Activated CD8-positive, alpha-beta memory T cell treated with anti-CD3 and anti-CD28 coated beads for 4 hours (primary cell): ENCODE data around the gene ADAR.

Experiments
- DNase-seq, 2 donors: peaks; one replicate each; pipeline ENCODE4 v3.0.0-alpha.2; 2020; ENCODE audit warnings: low read depth in 2 of 2

Gene ADAR

DNA sequence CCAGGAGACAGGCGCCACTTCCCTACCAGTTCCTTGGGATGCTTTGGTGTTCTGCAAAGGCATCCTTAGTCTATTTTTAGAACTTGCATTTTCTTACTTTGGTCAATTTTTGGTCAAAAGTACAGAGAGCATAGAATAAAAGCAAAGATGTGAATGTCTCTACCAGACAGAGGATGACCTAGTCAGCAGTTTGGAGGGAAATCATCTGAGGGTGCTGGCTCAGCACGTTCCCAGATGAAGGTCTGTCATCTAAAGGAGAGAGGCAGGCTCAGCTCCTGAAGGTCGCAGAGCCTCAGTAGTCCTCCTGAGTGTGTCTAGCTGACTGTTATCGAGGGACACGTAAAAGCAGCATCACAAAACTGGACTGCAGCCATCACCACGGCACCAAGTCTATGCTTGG is 25.1 kb downstream of the ADAR start:
- no peak for DNase-seq

- no peak for DNase-seq
Measured at GRCh38 chr1:154581766-154582165, 26.2 kb downstream of the ADAR start.

DNA sequence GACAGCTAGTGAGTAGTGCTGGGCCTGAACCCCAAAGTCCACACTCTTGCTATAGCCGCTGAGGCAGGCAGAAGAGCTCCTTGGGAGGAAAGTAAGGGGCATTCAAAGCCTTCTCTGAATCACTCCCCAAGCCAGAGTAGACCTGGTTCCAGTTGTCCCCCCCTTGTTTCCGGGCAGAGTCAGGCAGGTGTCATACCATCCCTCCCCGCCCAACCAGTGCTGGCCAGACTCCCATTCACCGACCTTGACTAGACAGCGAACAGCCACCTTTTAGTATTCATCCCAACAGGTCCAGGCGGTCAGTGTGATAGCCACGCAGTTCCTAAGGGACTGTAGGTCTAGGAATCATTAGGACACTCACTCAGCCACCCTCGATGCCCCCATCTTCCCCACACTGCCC is 28.6 kb downstream of the ADAR start:
- no peak for DNase-seq

GRCh38 chr1:154578058-154578418 is 29.9 kb downstream of the ADAR start:
- DNase-seq, result no peak

- DNase-seq, result no peak
Measured at GRCh38 chr1:154577346-154578057, 30.5 kb downstream of the ADAR start.

GRCh38 chr1:154575951-154576566 is 31.9 kb downstream of the ADAR start:
- DNase-seq, result no peak

DNA sequence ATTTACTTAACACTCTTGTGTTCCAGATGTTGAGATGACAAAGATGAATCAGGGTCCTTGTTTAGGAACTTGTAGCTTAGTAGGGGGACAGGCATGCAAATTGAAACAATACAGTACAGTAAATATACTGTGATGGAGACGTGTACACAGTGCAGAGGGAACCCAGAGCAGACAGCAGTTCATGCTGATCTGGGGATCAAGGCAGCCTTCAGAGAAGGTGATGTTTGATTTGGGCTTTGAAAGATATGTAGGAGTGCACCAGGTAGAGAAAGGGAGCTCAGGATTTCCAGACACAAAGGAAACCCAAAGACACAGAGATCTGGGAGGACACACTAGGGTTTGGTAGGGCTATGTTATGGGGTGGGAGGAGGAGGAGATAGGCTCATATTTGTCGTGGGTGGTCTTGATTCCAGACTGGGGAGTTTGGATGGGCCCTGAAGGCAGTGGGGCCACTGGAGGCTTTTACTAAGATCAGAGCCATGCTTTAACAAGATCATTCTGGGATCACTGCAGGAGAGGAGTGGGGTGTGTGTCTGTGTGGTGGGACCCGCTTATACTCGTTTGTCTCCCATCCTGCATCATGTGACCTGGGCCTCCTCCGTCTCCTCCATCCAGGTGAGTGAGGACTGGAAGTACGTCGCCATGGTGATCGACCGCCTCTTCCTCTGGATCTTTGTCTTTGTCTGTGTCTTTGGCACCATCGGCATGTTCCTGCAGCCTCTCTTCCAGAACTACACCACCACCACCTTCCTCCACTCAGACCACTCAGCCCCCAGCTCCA is 32.6 kb downstream of the ADAR start:
- no peak for DNase-seq

DNA sequence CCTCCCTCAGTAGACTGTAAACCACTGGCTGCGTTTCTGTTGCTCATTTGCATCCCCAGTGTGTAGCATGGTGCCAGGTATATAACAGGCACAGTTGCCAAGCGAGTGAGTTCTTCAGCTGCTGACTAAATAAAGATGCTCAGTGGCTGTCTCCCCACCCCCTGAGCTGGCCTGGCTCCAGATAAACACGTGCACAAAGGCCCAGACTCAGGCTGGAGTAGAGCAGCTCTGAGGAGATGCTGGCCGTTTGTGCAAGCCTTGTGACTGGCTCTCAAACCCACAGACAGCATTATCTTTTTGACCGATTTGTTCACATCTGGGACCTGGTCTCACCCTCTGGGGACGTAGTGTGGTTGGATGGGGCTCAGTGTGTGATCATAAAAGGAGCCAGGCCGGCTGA is 33.3 kb downstream of the ADAR start:
- no peak for DNase-seq

- DNase-seq, result no peak
Measured at GRCh38 chr1:154573168-154573510, 34.8 kb downstream of the ADAR start.

DNA sequence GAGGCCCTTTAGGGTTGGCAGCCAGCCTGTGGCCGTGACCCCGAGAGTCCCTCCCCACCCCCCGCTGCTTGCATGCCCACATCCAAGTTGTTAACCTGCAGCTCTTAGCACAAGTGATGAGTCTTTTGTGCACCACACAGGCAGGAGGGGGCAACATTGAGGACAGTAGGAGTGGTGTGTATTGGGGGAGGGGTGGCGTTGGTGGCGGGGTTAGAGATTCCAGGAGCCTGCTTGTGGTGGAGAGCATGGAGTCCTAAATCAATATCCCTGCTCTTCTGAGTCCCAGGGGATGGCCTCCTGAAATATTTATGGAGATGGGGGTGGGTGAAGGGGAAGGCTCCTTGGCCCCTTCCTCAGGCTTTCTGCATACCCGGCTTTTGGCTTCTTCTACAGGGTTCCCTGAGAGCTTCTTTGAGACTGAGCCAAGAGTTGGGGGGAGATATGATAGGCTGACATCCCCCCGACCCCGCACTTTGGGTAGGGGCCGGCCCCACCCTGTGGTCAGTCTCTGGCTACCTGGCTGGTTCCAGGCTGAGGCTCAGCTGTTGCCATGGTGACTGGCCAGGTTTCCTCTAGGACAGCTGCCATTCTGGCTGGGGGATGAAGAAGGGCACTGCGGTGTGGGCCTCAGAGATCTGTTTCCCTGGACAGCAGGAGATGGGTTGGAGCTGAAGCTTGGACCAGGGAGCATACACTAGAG is 35.4 kb downstream of the ADAR start:
- no peak for DNase-seq

- DNase-seq, result no peak
Measured at GRCh38 chr1:154571964-154572288, 36.1 kb downstream of the ADAR start.

DNA sequence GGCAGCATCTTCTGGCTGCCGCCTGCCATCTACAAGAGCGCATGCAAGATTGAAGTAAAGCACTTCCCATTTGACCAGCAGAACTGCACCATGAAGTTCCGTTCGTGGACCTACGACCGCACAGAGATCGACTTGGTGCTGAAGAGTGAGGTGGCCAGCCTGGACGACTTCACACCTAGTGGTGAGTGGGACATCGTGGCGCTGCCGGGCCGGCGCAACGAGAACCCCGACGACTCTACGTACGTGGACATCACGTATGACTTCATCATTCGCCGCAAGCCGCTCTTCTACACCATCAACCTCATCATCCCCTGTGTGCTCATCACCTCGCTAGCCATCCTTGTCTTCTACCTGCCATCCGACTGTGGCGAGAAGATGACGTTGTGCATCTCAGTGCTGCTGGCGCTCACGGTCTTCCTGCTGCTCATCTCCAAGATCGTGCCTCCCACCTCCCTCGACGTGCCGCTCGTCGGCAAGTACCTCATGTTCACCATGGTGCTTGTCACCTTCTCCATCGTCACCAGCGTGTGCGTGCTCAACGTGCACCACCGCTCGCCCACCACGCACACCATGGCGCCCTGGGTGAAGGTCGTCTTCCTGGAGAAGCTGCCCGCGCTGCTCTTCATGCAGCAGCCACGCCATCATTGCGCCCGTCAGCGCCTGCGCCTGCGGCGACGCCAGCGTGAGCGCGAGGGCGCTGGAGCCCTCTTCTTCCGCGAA is 36.6 kb downstream of the ADAR start:
- no peak for DNase-seq

DNA sequence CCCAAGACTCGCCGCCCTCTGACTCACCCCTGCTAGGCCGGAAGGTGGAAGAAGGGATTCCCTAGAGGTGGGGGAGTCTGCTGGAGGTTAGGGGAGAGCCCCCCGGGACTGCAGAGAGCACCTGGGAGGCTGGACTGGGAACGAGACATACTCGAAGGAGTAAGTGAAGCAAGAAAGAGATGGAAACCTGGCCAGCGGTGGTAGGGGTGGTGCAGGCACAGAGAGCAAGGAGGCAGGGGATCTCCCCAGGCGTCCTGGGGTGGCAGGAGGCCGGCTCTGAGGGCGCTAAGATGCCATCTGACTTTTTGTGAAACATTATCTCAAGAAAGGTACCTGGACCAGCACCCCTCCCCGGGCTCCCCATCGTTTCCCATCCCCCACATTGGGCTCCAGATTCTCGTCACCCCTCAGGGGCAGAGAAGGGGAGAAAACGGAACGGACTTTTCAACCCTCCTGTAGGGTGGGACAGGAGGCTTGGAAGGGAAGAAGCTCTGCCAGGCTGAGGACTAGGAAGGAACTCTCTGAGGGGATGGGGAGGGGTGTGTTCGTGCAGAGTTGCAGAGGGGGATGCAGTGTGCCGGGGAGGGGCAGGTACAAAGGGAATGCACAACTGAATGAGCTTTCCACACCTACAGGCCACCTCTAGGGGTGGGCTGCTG is 39.7 kb downstream of the ADAR start:
- no peak for DNase-seq

GRCh38 chr1:154567386-154568156 is 40.4 kb downstream of the ADAR start, which contains the start of gene CHRNB2:
Gene CHRNB2, plus strand, starts transcription at chr1:154567778. Its CDS starts 267 bp downstream, at chr1:154568045.
- DNase-seq, result peak in 1 of 2 donors; percentile 22

DNA sequence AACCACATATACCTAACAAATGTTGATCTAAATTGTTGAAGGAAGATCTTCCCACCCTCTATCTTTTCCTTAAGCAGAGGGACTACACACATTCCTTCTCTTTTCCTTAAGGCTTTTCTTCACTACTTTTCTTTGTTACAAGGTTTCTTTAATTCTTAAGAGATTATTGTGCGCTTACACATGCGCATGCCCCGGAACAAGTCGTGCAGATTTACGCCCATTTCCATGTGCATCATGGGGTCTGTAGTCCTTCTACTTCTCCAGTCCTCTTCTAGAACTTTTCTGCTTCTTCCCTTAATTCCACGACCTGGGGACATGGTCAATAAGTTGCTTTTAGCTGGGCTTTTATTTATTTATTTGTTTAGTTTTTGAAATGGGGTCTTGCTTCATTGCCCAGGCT is 42.1 kb downstream of the ADAR start:
- no peak for DNase-seq

DNA sequence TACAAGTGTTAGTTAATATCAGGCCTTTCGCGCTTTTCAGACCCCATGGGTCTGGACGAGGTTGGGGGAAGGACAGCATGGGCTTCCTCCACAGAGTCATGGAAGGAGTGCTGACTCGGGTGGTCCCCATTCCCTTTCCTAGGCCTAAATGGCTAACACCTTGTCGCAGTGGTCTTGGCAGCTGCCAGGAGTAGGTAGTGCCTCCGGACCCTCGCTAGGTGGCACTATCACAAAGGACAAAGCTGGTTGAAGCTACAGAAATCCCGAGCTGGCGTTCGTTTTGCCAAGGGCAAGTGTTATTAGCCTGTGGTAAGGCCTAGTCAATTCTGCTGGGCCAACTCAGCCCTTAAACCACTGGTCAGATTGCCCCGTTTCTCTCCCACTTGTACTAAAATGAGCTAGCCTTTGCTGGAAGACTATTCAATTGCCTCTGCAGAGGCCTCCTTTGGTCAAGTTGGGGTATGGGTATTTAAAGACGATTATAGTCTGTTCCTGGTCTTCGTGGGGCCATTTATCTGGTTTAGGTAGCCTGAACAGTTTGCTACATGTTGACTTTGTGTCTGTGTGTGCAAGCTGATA is 48.4 kb downstream of the ADAR start:
- peak; percentile 58 to 75 for DNase-seq

DNA sequence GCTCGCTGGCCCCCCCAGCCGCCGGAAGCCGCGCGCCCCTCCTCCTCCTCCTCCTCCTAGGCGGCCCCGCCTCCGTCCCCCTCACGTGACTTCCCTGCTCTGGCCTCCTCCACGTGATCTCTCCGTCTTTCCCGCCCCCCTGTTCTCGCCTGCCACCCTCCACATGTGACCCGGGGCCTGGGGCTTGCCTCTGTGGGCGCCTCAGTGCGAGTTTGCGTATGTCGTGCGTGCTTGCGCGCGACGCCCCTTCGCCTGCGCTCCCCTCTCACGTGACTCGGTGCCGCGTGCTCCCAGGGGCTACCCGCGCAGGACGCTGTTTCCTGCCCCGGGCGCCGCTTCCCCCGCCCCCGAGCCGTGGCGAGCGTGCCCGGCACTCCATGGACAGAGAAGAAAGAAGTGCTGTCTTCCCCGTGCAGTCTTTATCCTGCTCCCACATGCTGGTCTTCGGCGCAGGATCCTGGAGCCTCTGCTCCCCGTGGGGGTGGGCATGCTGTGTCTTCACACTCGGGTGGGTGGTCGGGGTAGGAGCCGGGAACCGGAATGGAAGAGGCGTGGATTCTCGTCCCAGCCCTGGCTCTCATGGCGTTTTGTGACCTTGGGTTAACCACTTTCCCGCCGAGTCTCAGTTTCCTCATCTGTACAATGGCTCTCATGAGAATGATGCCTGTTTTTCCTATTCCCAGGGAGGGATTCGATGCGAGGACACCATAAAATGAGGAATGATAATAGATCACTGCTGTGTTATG is 49.1 kb downstream of the ADAR start:
- DNase-seq, result peak; percentile 99 to 100

- DNase-seq, result peak in 1 of 2 donors; percentile 5
Measured at GRCh38 chr1:154557939-154558719, 49.9 kb downstream of the ADAR start, which contains the start of gene UBE2Q1. Gene UBE2Q1, minus strand, starts transcription at chr1:154558662. Its CDS starts 109 bp downstream, at chr1:154558553.
